Stimulated activated CD8-positive, alpha-beta memory T cell treated with anti-CD3 and anti-CD28 coated beads, Interleukin-15, amount 100 ng/mL, for 1 hour (primary cell): Measurements from ENCODE around the gene PIP5K1C.
A peak's percentile ranks its signal among the peaks of the same experiment; 100 is the strongest.
"Not testable (repeated sequence)": the region's sequence is repeated elsewhere in the genome, so short reads cannot be mapped to it uniquely, and the experiment has no call there.

ENCODE experiments used
- DNase-seq: peaks from one replicate; pipeline ENCODE4 v3.0.0-alpha.2; 2020; ENCODE audit warnings: low read depth

PIP5K1C gene

DNA sequence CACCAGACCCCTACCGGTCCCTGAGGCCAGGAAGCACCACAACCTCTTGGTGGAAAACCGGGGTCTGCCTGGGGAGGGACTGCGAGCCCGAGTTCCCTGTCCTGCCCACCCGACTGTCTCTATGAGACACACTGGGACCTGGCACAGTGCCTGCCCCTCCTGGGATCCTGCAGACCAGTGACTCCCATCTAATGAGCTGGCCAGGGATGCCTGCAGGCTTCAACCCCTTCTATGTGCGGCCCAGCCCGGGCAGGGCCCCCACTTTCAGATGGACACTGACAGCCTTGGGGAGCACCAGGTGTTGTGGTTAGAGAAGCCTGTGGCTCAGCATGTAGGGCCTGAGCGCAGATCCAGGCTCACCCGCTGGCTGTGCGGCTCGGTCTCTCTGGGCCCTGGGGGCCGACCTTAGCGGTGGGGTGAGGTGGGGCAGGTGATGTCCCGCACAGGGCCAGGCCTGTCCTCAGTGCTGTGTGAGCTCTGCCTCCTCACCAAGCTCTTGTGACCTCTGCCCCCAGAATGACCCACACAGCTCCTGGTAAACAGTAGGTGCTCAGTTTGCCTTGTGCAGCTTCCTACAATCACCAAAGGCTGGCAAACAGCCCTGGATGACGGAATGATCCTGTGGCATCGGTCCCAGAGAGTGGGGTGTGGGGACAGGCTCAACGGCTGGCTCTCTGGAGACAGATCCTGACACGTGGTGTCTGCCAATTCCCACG, 55.8 kb downstream of the PIP5K1C start:
- no peak for DNase-seq

DNA sequence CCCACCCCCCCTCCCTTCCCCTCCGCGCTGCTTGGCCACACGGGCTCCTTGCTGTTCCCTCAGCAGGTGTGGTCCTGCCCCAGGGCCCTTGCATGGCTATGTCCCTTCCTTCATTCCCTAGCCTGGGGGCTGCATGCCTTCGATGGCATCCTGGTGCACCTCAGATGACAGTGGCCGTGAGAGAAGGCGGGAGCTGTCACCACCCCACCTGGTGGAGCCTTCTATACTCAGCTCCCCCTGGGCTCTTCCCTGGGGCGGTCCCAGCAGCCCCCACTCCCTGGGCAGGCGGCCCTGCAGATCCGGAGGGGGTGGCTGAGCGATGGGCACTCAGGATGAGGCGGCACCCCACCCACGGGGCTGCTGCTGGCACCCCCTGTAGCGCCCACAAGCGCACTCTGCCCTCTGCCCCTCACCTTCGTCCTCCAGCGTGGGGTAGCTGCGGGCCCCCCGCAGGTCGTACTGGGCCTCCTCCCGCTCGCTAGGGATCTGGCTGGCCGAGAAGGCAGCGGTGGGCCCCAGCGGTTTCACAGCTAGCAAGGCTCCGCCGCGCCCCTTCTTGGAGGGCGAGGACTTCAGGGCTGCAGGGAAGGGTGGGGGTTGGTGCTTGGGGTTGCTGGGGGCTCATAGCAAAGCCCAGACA, 56.5 kb downstream of the PIP5K1C start:
- no peak for DNase-seq

GRCh38 chr19:3642987-3643673, 57.1 kb downstream of the PIP5K1C start:
- no peak for DNase-seq

DNA sequence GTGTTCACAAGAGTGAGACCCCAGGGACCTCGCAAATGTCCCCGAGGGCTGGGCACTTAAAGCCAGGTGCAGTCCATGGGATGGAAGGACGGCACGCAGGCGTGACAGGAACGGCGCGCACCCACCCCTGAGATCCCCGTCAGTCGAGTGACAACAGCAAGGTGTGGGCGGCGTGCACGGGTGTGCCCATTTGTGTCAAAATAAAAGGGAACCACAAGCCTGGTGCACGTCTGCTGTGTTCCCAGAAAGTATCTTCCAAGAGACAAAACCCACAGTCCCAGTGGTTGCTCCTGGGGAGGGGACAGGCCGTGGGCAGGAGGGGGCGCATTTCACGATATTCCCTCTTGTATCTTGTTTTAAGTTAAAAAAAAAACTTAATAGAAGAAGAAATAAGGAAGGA, 58.0 kb downstream of the PIP5K1C start:
- DNase-seq, result no peak

GRCh38 chr19:3641515-3642269, 58.6 kb downstream of the PIP5K1C start:
- DNase-seq, result no peak

DNA sequence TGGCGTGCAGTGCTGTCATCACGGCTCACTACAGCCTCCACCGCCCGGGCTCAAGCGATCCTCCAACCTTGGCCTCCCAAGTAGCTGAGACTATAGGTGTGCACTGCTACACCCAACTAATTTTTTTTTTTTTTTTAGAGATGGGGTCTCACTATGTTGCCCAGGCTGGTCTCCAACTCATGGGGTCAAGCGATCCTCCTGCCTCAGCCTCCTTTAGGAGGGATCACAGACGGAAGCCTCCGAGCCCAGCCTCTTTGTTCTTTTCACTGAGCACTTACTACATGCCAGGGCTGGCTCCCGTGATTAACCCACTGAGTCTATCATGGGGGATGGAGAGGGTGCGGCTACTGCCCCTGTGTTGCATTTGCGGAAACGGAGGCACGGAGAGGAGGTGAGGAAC, 60.8 kb downstream of the PIP5K1C start:
- no peak for DNase-seq

DNA sequence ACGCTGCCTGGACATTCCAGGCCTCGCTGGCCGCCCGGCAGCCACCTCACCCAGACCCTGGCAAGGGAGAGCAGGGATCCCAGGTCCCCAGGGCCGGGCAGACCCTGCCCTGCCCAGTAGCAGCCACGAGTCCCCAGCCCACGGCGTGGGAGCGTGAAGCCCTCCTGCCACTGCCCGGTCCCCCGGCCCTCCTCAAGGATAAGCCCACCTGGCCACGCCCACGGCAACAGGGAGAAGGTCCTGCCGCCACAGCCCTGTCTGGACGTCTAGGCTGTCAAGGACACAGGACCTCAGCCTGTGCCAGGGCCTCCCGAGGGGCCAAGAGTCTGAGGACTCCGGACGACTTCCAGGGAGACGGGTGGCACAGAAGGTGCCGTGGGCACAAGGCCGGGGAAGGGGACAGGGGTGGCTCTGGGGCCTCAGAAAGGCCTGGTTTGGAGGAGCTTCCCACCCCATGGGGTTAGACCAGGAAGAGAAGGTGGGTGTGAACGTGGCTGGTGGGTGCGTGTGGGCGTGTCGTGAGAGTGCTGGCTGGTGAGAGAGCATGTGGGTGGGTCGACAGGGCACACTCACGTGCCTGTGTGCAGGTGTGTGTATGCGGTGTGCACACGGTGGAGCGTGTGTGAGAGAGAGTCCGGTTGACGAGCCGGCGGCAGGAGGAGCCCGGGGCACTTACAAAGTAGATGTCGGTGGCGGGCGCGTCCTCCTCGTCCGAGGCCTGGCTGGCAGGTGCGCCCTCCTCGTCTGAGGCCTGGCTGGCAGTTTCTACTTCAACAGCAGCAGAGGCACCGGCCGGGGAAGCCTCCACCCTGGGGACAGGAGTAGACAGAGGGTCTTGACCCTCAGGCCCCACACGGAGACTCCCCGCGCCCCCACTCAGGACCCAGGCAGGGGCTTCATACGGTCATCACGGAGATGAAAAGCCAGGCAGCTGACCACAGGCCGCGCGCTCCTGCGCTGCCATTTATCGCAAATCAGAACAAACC, 61.8 kb downstream of the PIP5K1C start:
- DNase-seq, result no peak

- no peak for DNase-seq
Observed at GRCh38 chr19:3637621-3638020, 62.6 kb downstream of the PIP5K1C start.

DNA sequence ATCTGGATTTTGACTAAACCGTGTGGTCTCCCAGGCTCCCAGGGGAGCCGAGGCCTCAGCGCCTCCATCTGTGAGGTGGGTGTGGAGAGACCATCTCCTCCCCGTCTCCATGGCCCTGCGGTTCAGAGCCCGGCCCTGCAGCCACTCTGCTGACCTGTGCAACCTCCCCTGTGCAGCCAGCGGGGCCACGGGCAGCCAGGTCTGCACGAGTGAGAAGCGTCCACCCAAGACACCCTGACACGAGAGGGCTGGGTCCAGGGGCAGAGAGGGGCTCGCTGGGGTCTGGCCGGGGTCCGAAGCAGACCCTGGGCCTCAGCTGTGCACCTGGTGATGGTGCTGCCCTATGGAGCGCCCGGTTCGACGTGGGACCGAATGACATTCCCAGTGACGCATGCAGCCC, 63.3 kb downstream of the PIP5K1C start:
- no peak for DNase-seq

- DNase-seq, result no peak
Observed at GRCh38 chr19:3636506-3636905, 63.8 kb downstream of the PIP5K1C start.

- no peak for DNase-seq
Observed at GRCh38 chr19:3634496-3635045, 65.7 kb downstream of the PIP5K1C start.

DNA sequence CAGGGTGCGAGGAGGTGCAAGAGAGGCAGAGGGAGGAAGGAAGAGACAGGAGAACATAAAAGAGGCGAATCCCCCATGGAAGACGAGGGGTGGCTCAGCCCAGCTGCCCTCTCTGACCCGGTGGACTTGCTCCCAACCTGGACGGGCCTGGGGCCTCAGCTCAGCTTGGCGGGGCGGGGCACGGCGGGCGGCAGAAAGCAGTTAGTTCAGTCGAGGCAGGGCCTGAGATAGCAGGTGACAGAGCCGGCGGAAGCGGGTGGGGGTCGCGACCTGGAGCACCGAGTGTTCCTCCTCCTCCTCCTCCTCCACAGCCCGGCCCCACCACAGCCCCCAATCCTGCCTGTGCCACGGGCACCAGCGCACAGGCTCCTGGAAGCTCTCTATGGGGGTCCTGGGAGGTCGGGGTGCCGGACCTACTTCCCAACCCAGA, 66.7 kb downstream of the PIP5K1C start:
- no peak for DNase-seq

- DNase-seq, result no peak
Observed at GRCh38 chr19:3632739-3633558, 67.3 kb downstream of the PIP5K1C start.

GRCh38 chr19:3632098-3632497, 68.2 kb downstream of the PIP5K1C start:
- no peak for DNase-seq

DNA sequence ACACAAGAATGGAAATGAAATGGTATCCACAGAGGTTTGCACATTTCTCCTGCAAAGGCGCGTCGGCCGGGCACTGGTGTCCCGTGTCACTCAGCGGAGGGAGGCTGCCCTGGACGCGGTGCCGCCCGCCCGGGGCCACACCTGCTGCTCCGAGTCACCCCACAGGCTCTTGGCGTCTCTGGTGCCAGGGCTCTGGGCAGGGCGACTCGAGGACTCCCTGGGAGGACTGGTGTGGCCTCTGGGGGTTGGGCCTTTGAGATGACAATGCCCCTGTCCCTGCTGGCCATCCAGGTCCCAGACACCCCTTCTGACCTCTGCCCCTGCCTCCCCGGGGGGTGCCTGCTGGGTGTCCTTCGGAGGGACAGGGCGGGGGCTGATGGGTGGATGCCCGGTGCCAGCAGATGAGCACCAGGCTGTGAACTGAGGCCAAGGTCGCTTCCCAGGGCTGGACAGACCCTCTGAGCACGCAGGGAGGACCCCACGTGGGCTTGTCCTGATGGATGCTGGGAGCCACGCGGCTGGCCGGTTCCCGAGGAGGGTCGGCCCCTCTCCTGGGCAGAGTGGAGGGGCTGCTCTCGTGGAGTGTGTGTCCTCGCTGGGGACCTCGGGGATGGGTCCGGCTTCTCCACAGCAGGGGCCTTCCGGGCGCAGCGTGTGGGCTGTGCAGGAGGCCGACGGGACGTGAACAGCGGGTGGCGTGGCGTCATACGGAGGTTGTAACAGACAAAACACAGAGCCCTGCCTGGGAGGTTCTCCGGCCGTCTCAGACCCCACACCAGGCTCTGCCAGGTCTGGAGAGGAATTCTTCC, 69.0 kb downstream of the PIP5K1C start:
- DNase-seq, result no peak

- DNase-seq, result not testable (repeated sequence)
Observed at GRCh38 chr19:3628766-3629165, 71.5 kb downstream of the PIP5K1C start.

- DNase-seq, result no peak
Observed at GRCh38 chr19:3627351-3627723, 72.9 kb downstream of the PIP5K1C start.

GRCh38 chr19:3626473-3627350, 73.6 kb downstream of the PIP5K1C start, which contains the start of gene CACTIN:
Gene CACTIN (minus strand): TSS chr19:3626790. CDS start chr19:3626762, 28 bp downstream.
- DNase-seq, result peak; percentile 98
